HepG2 (cell line): ENCODE data around the gene GLI3. TPM values are rescaled to one million over a fixed set of nuclear protein-coding genes. Genes with fewer than 3 reads are reported as not detected.

Source experiments
- ATAC-seq: fragments of 200-7000 bp; cut with Tn5 transposase; 3 replicates; pipeline ENCODE4 v1.9.1; 2020; ENCODE audit warnings: mild to moderate bottlenecking, moderate library complexity
- BruUV-seq: library from RNA; stranded (reverse); fragments of 400-500 nt; replicated peaks from 2 replicates; lab custom pipeline; 2021; lab: Mats Ljungman, UMichigan
- CTCF ChIA-PET: fragments of 300-600 bp; formaldehyde crosslinking; extraction: SDS; loops from one replicate; lab custom pipeline; 2021; ENCODE audit warnings: low total read pairs, inconsistent platforms, low intra/inter-chr PET ratio; lab: Yijun Ruan, JAX
- POLR2A ChIA-PET: fragments of 350-600 bp; sonication (Branson Sonifier 250); formaldehyde crosslinking; loops from one replicate; lab custom pipeline; 2020; ENCODE audit warnings: antibody characterized with exemption, inconsistent platforms; lab: Yijun Ruan, JAX
- DNase-seq: peaks from one replicate; pipeline ENCODE4 v3.0.0-alpha.2; 2015; ENCODE audit warnings: low spot score
- FAIRE-seq: peaks from 3 replicates; lab custom pipeline; 2011; peaks lifted over from hg19 to GRCh38; lab: Jason Lieb, UNC
- H2AFZ ChIP-seq: one replicate; pipeline ENCODE4 v1.6.1; 2011; ENCODE audit warnings: low read length, inconsistent platforms
- H3K27ac ChIP-seq: fragments of 300-600 bp; 3 replicates; pipeline ENCODE4 v1.8.0; 2011; ENCODE audit warnings: mixed run types, mild to moderate bottlenecking, mixed read lengths, low read length, inconsistent platforms; ENCODE audit not compliant: insufficient read depth; ENCODE audit errors: extremely low read length
- H3K27me3 ChIP-seq, 2 experiments: fragments of 200-600 bp in 1 of 2; 2 replicates in 1 of 2; 3 replicates in 1 of 2; pipeline versions ENCODE4 v1.6.0 to v1.8.0; 2011; ENCODE audit warnings: low read length in 2 of 2, mild to moderate bottlenecking in 2 of 2, moderate library complexity in 2 of 2, inconsistent platforms in 1 of 2; ENCODE audit not compliant: insufficient read depth in 2 of 2, control insufficient read depth in 1 of 2
- H3K36me3 ChIP-seq, 2 experiments: fragments of 200-600 bp in 1 of 2; replicated peaks in 1 of 2; 2 replicates in 1 of 2; 3 replicates in 1 of 2; pipeline versions ENCODE4 v1.5.1 to v1.8.0; 2011; ENCODE audit warnings: low read length in 2 of 2, inconsistent platforms in 1 of 2; ENCODE audit not compliant: insufficient read depth in 2 of 2, control insufficient read depth in 1 of 2
- H3K4me1 ChIP-seq: 2 replicates; pipeline ENCODE4 v1.5.1; 2012; ENCODE audit warnings: low read length, inconsistent platforms; ENCODE audit not compliant: insufficient read depth
- H3K4me2 ChIP-seq: 2 replicates; pipeline ENCODE4 v1.6.0; 2011; ENCODE audit warnings: low read depth, low read length, inconsistent platforms
- H3K4me3 ChIP-seq, 3 experiments: fragments of 200-600 bp in 1 of 3; sonication (generic), shearing (Covaris generic) in 1 of 3; replicated peaks in 1 of 3; 2 replicates each; pipeline ENCODE4 v1.5.1; 2011 to 2016; ENCODE audit warnings: low read length in 3 of 3, inconsistent platforms in 2 of 3, low read depth in 2 of 3, mild to moderate bottlenecking in 2 of 3, control low read depth in 1 of 3, mixed read lengths in 1 of 3; ENCODE audit not compliant: insufficient read depth in 1 of 3
- H3K79me2 ChIP-seq: one replicate; pipeline ENCODE4 v1.6.1; 2011; ENCODE audit warnings: low read length, inconsistent platforms; ENCODE audit not compliant: insufficient read depth
- H3K9ac ChIP-seq: 2 replicates; pipeline ENCODE4 v1.6.0; 2011; ENCODE audit warnings: mild to moderate bottlenecking, low read depth, low read length, inconsistent platforms; ENCODE audit not compliant: insufficient read depth
- H3K9me3 ChIP-seq: 2 replicates; pipeline ENCODE4 v1.5.1; 2012; ENCODE audit warnings: mild to moderate bottlenecking, low read length
- H4K20me1 ChIP-seq: 2 replicates; pipeline ENCODE4 v1.6.0; 2011; ENCODE audit warnings: inconsistent platforms, mild to moderate bottlenecking, low read length, moderate library complexity; ENCODE audit not compliant: insufficient read depth
- CCDC6 ChIP-seq: sonication (generic); formaldehyde crosslinking; IDR thresholded peaks from 2 replicates; pipeline ENCODE4 v1.8.1; 2022; ENCODE audit warnings: mild to moderate bottlenecking, missing genetic modification reagents, moderate library complexity
- DR1 ChIP-seq: sonication (generic); formaldehyde crosslinking; IDR thresholded peaks from 2 replicates; pipeline ENCODE4 v1.8.0; 2021; ENCODE audit warnings: mild to moderate bottlenecking, missing genetic modification reagents, inconsistent platforms
- DZIP1 ChIP-seq: sonication (generic); formaldehyde crosslinking; IDR thresholded peaks from 2 replicates; pipeline ENCODE4 v1.5.0; 2020; ENCODE audit warnings: mild to moderate bottlenecking, missing genetic modification reagents
- ELF3 ChIP-seq: IDR thresholded peaks from 2 replicates; pipeline ENCODE4 v1.6.1; 2016; ENCODE audit warnings: missing genetic modification reagents, missing compliant biosample characterization
- FOXP1 ChIP-seq, 2 experiments: fragments of 450-650 bp in 1 of 2; IDR thresholded peaks; 2 replicates each; pipeline ENCODE4 v1.6.1; 2017 to 2018; ENCODE audit warnings: antibody characterized with exemption in 1 of 2
- GABPB1 ChIP-seq: IDR thresholded peaks from 2 replicates; pipeline ENCODE4 v1.6.1; 2016; ENCODE audit warnings: mild to moderate bottlenecking, missing genetic modification reagents, moderate library complexity, missing compliant biosample characterization
- MNT ChIP-seq: fragments of 450-650 bp; IDR thresholded peaks from 2 replicates; pipeline ENCODE4 v1.6.1; 2016
- MXD4 ChIP-seq: IDR thresholded peaks from 2 replicates; pipeline ENCODE4 v1.6.1; 2016; ENCODE audit warnings: mild to moderate bottlenecking, missing biosample characterization, missing genetic modification reagents
- PAX8 ChIP-seq: sonication (generic); formaldehyde crosslinking; IDR thresholded peaks from 2 replicates; pipeline ENCODE4 v1.8.0; 2022; ENCODE audit warnings: mild to moderate bottlenecking, missing genetic modification reagents, borderline replicate concordance
- REST ChIP-seq, 2 experiments: IDR thresholded peaks; 2 replicates each; pipeline ENCODE4 v1.6.1; 2011 to 2012; ENCODE audit warnings: low read length in 2 of 2, borderline replicate concordance in 1 of 2, low read depth in 1 of 2, mild to moderate bottlenecking in 1 of 2, moderate library complexity in 1 of 2
- ZKSCAN5 ChIP-seq: sonication (generic); formaldehyde crosslinking; IDR thresholded peaks from 2 replicates; pipeline ENCODE4 v1.5.1; 2020; ENCODE audit warnings: mild to moderate bottlenecking, missing genetic modification reagents
- WGBS: methylation state at CpG from one replicate; pipeline ENCODE4 v1.1.6; 2017; ENCODE audit warnings: low lambda C conversion rate; 5-methylcytosine and 5-hydroxymethylcytosine counted together
- in situ Hi-C: cut with HindIII; loops from 2 replicates; pipeline ENCODE4 v1.10.0; 2017; ENCODE audit warnings: low pct_unique_long_range_greater_than_20kb; ENCODE audit not compliant: extremely low pct_ligation_motif_present
- intact Hi-C: fragments of 100-400 bp; cut with micrococcal nuclease; formaldehyde crosslinking; loops from one replicate; pipeline ENCODE4 v1.10.0; 2022; ENCODE audit not compliant: unreplicated experiment
- polyA plus RNA-seq, 8 experiments: library from polyadenylated mRNA; depleted of rRNA in 3 of 8; stranded (reverse) in 7 of 8; unstranded in 1 of 8; fragments of >200 nt; fragmentation: Illumina TruSeq in 4 of 8; extraction: Trizol in 4 of 8; gene quantifications; 2 replicates each; pipeline versions ENCODE4 v1.2.1 to v1.2.3, GENCODE V29; 2011 to 2016; ENCODE audit warnings: low read depth in 4 of 8, missing spikeins in 1 of 8, mixed read lengths in 1 of 8; ENCODE audit not compliant: insufficient read depth in 1 of 8
- total RNA-seq, 5 experiments: library from RNA; depleted of rRNA; stranded (reverse); fragments of >200 nt; fragmentation: Illumina TruSeq; extraction: Trizol; gene quantifications; 2 replicates each; pipeline ENCODE4 v1.2.3, GENCODE V29; 2016; ENCODE audit warnings: low read depth in 1 of 5

The GLI3 gene
- total and polyA plus RNA-seq, 2 of the 13 experiments (the other 11 are each of a cell fraction or from before 2014, with no cell fraction given): not detected

GRCh38 chr7:42023262-42023661 is 213.7 kb downstream of the GLI3 start:
- no peaks in the 10 kb centered on the region for H3K36me3 ChIP-seq
- POLR2A ChIA-PET: no interaction called here
- intact Hi-C loops: no loop called here
- TF ChIP-seq MXD4 (CRISPR knock-in tag) (no peak), PAX8 (CRISPR knock-in tag) (no peak), ELF3 (CRISPR knock-in tag) (no peak), ZKSCAN5 (CRISPR knock-in tag) (no peak), DR1 (CRISPR knock-in tag) (no peak)
- no peak for FAIRE-seq
- no TSS peak for BruUV-seq
- H2AFZ ChIP-seq: no peak overlapping the region
- H3K9ac ChIP-seq: no peak overlapping the region
- no peak overlapping the region for H3K4me3 ChIP-seq
- CTCF ChIA-PET: no interaction called here
- no peak overlapping the region for H3K4me2 ChIP-seq
- ATAC-seq: no peak
- no peak overlapping the region for H3K27ac ChIP-seq
- no peaks in the 10 kb centered on the region for H3K9me3 ChIP-seq
- no peak for DNase-seq
- 35% methylated on average over 10 of the region's 10 CpGs for WGBS
- peaks cover 0 to 50% of the 10 kb centered on the region in 2 experiments; a peak in 3 of 5 replicates for H3K27me3 ChIP-seq
- no peaks in the 10 kb centered on the region for H3K79me2 ChIP-seq
- no peaks in the 10 kb centered on the region for H3K4me1 ChIP-seq
- in situ Hi-C loops: no loop called here
- no peaks in the 10 kb centered on the region for H4K20me1 ChIP-seq

DNA sequence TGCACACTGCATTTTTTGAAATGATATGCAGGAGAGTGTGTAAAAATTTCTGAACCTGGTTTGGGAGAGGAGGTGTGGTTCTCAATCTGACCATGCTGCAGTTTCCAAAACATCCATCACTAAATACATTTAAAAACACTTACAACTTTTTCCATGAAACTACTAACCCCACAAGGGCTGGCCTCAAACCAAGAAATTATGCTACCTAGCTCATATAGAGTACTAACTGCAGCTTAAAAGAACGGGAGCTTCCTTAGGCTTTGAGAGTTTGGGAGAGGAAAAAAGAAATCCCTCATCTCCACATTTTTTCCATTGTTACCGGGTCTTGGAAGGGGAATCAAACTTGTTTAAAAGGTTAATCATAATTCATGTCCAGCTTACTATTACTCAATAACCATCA is 214.2 kb downstream of the GLI3 start:
- Histone ChIP-seq H4K20me1 (no peaks in the 10 kb centered on the region), H3K79me2 (no peaks in the 10 kb centered on the region), H3K36me3 (no peaks in the 10 kb centered on the region), H3K27me3 (peaks cover 0 to 50% of the 10 kb centered on the region in 2 experiments; a peak in 3 of 5 replicates), H2AFZ (no peak overlapping the region), H3K4me2 (no peak overlapping the region), H3K4me1 (no peaks in the 10 kb centered on the region), H3K27ac (no peak overlapping the region), H3K4me3 (no peak overlapping the region), H3K9me3 (no peaks in the 10 kb centered on the region), H3K9ac (no peak overlapping the region)
- in situ Hi-C loops: no loop called here
- ATAC-seq: no peak
- 21% methylated on average over 2 of the region's 2 CpGs for WGBS
- ChIA-PET CTCF (no interaction called here), POLR2A (no interaction called here)
- FAIRE-seq: no peak
- BruUV-seq: no TSS peak
- intact Hi-C loops: no loop called here
- DNase-seq: no peak
- TF ChIP-seq DZIP1: no peak
- no peak for TF ChIP-seq GABPB1
- TF ChIP-seq FOXP1 (IDR thresholded peaks at IDR 0.05): no peak
- no peak for TF ChIP-seq FOXP1 (CRISPR knock-in tag; IDR thresholded peaks at IDR 0.05)
- no peak for TF ChIP-seq MNT
- TF ChIP-seq CCDC6 (CRISPR knock-in tag): no peak
- no peak for TF ChIP-seq REST (IDR thresholded peaks at IDR 0.05; ENCODE audit: borderline replicate concordance in 1 of 2, low read depth in 1 of 2, low read length in 2 of 2)
